SU-DHL-6 (cell line): ENCODE data around the gene EYS.

Source experiments
- H2AFZ ChIP-seq: fragments of 200-600 bp; sonication (generic); 2 replicates; pipeline ENCODE4 v1.6.1; 2014; ENCODE audit warnings: low read depth, mild to moderate bottlenecking, moderate library complexity, mixed read lengths, antibody characterized with exemption, low read length; ENCODE audit not compliant: severe bottlenecking
- H3F3A ChIP-seq: fragments of 200-600 bp; shearing (Covaris generic); 2 replicates; pipeline ENCODE4 v1.6.0; 2016; ENCODE audit warnings: antibody characterized with exemption, mild to moderate bottlenecking; ENCODE audit not compliant: insufficient read depth
- H3K27ac ChIP-seq: fragments of 200-600 bp; sonication (generic); 2 replicates; pipeline ENCODE4 v1.5.1; 2016; ENCODE audit warnings: low read depth, mild to moderate bottlenecking, low read length, moderate library complexity, mixed read lengths
- H3K27me3 ChIP-seq: fragments of 200-600 bp; sonication (generic), shearing (Covaris generic); 2 replicates; pipeline ENCODE4 v1.6.0; 2014; ENCODE audit warnings: mild to moderate bottlenecking, low read length
- H3K36me3 ChIP-seq: fragments of 200-600 bp; sonication (generic); 2 replicates; pipeline ENCODE4 v1.6.1; 2014; ENCODE audit warnings: mild to moderate bottlenecking, low read length, mixed read lengths
- H3K4me2 ChIP-seq: fragments of 300-600, 200-600 bp; shearing (Covaris generic), sonication (generic); 2 replicates; pipeline ENCODE4 v1.6.0; 2014; ENCODE audit warnings: low read length, low read depth, mild to moderate bottlenecking; ENCODE audit not compliant: poor library complexity, severe bottlenecking
- H3K4me3 ChIP-seq: fragments of 200-600 bp; sonication (generic); 2 replicates; pipeline ENCODE4 v1.5.1; 2014; ENCODE audit warnings: antibody characterized with exemption, low read length, mild to moderate bottlenecking, mixed read lengths; ENCODE audit not compliant: insufficient read depth, poor library complexity, severe bottlenecking
- H3K79me2 ChIP-seq: fragments of 200-600 bp; sonication (generic); 2 replicates; pipeline ENCODE4 v1.6.1; 2014; ENCODE audit warnings: mild to moderate bottlenecking, low read length, moderate library complexity; ENCODE audit not compliant: insufficient read depth
- H3K9ac ChIP-seq: fragments of 200-600 bp; sonication (generic); 2 replicates; pipeline ENCODE4 v1.7.0; 2014; ENCODE audit warnings: mild to moderate bottlenecking, low read length
- H3K9me2 ChIP-seq: fragments of 200-600 bp; sonication (generic); replicated peaks from 2 replicates; pipeline ENCODE4 v1.6.1; 2014; ENCODE audit warnings: low read length; ENCODE audit not compliant: insufficient read depth
- H3K9me3 ChIP-seq: fragments of 200-600 bp; sonication (generic); 2 replicates; pipeline ENCODE4 v1.6.1; 2014; ENCODE audit warnings: low read length, mixed read lengths; ENCODE audit not compliant: insufficient read depth
- H4K20me1 ChIP-seq: fragments of 200-600 bp; sonication (generic); 2 replicates; pipeline ENCODE4 v1.6.1; 2014; ENCODE audit warnings: low read depth, mild to moderate bottlenecking, antibody characterized with exemption, low read length, moderate library complexity, mixed read lengths
- CTCF ChIP-seq: fragments of 200-600 bp; sonication (generic); IDR thresholded peaks from one replicate; pipeline ENCODE4 v1.5.1; 2017; ENCODE audit warnings: antibody characterized with exemption, mild to moderate bottlenecking, low read length, moderate library complexity; ENCODE audit not compliant: insufficient read depth, poor library complexity, severe bottlenecking
- EZH2phosphoT487 ChIP-seq: fragments of 200-600 bp; sonication (generic), shearing (Covaris generic); conservative IDR thresholded peaks from 2 replicates; pipeline ENCODE4 v1.6.1; 2018; ENCODE audit warnings: mild to moderate bottlenecking, antibody characterized with exemption, low read length, moderate library complexity, mixed read lengths

EYS gene

GRCh38 chr6:64724091-64724490 lies 982.9 kb downstream of the EYS start:
- TF ChIP-seq CTCF, result no peak
- TF ChIP-seq EZH2phosphoT487, result no peak
- H3K4me3 ChIP-seq, result no peak overlapping the region

DNA sequence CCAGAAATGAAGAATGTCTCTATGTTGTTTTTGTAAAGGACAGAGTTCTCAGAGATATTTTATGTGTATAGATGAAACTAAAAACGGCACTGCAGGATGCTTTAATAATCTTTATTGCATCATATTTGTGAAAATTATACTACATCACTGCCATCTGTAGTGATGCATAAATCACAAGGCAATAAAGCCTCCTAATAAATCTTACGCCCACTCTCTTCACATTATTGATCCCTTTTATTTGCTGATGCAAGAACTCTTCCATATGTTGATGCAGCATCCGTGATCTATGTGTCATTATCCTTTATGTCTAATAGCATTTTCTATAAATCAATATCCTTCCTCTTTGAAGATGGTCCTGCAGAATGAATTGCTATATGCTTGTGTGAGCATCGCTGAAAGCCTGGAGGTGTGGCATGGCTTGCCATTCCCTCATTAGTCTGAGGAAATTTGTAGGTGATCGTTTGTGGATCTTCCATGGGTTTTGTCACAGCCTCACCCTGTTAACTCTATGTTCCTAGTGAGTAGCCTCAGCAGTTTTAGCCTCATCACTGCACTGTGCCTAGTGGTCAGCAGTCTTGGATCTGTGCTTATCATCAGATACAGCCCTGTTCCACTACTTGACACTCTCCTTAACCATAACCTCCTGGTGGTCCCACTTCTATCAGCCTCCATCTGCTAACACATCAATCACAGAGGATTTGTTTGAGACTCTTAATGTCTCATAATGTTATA lies 983.5 kb downstream of the EYS start:
- no peaks in the 10 kb centered on the region for H4K20me1 ChIP-seq
- H3K27ac ChIP-seq, result no peak overlapping the region
- H3K79me2 ChIP-seq, result no peaks in the 10 kb centered on the region
- no peak overlapping the region for H3K4me3 ChIP-seq
- H3F3A ChIP-seq, result no peaks in the 10 kb centered on the region
- TF ChIP-seq CTCF (no peak), EZH2phosphoT487 (no peak)
- no peaks in the 10 kb centered on the region for H3K9me3 ChIP-seq
- H3K4me2 ChIP-seq, result no peak overlapping the region
- no peak overlapping the region for H2AFZ ChIP-seq
- no peak overlapping the region for H3K9ac ChIP-seq
- no peaks in the 10 kb centered on the region for H3K36me3 ChIP-seq
- no peaks in the 10 kb centered on the region for H3K9me2 ChIP-seq
- no peaks in the 10 kb centered on the region for H3K27me3 ChIP-seq

More at GRCh38 chr6:64724091-64724490, 982.9 kb downstream of the EYS start:
- no peaks in the 10 kb centered on the region for H3K36me3 ChIP-seq
- H2AFZ ChIP-seq, result no peak overlapping the region
- no peaks in the 10 kb centered on the region for H3K9me3 ChIP-seq
- H3K4me2 ChIP-seq, result no peak overlapping the region
- no peaks in the 10 kb centered on the region for H3K79me2 ChIP-seq
- no peak overlapping the region for H3K9ac ChIP-seq
- no peaks in the 10 kb centered on the region for H4K20me1 ChIP-seq
- H3K27me3 ChIP-seq, result no peaks in the 10 kb centered on the region
- no peaks in the 10 kb centered on the region for H3F3A ChIP-seq
- no peak overlapping the region for H3K27ac ChIP-seq
- H3K9me2 ChIP-seq, result no peaks in the 10 kb centered on the region

GRCh38 chr6:64721865-64722264 lies 985.2 kb downstream of the EYS start:
- Histone ChIP-seq H3K4me3 (no peak overlapping the region), H3K9me2 (no peaks in the 10 kb centered on the region), H3K9ac (no peak overlapping the region), H3K36me3 (no peaks in the 10 kb centered on the region), H3K27ac (no peak overlapping the region), H3F3A (no peaks in the 10 kb centered on the region), H2AFZ (no peak overlapping the region), H4K20me1 (no peaks in the 10 kb centered on the region), H3K27me3 (no peaks in the 10 kb centered on the region), H3K9me3 (no peaks in the 10 kb centered on the region), H3K79me2 (no peaks in the 10 kb centered on the region), H3K4me2 (no peak overlapping the region)
- no peak for TF ChIP-seq EZH2phosphoT487
- TF ChIP-seq CTCF, result no peak
